WERI-Rb-1 (cell line): ENCODE results near the gene IL36A.

ENCODE experiments used
- DNase-seq: peaks from one replicate; pipeline ENCODE4 v3.0.0-alpha.2; 2020
- H3K27ac ChIP-seq: fragments of 250-450 bp; sonication (Bioruptor Pico); 2 replicates; pipeline ENCODE4 v1.5.1; 2020; ENCODE audit warnings: mild to moderate bottlenecking, moderate library complexity
- H3K27me3 ChIP-seq: fragments of 250-450 bp; sonication (Bioruptor Pico); 2 replicates; pipeline ENCODE4 v1.5.1; 2021; ENCODE audit warnings: mild to moderate bottlenecking, low read depth, moderate library complexity; ENCODE audit not compliant: insufficient read depth, severe bottlenecking
- H3K36me3 ChIP-seq: fragments of 250-450 bp; sonication (Bioruptor Pico); 2 replicates; pipeline ENCODE4 v1.5.1; 2020; ENCODE audit warnings: mild to moderate bottlenecking, moderate library complexity
- H3K4me3 ChIP-seq: 2 replicates; pipeline ENCODE4 v1.5.1; 2011; ENCODE audit warnings: low read depth, mild to moderate bottlenecking, control low read depth, low read length
- H3K9me3 ChIP-seq: fragments of 250-450 bp; sonication (Bioruptor Pico); 2 replicates; pipeline ENCODE4 v1.5.1; 2021; ENCODE audit warnings: mild to moderate bottlenecking, moderate library complexity; ENCODE audit not compliant: severe bottlenecking
- CTCF ChIP-seq: IDR thresholded peaks from 2 replicates; pipeline ENCODE4 v1.5.1; 2011; ENCODE audit warnings: low read depth, mild to moderate bottlenecking, control low read depth, inconsistent platforms, low read length

The IL36A gene

GRCh38 chr2:113039158-113039557 is 33.9 kb downstream of the IL36A start:
- Histone ChIP-seq H3K4me3 (no peak overlapping the region), H3K27me3 (no peaks in the 10 kb centered on the region), H3K27ac (no peak overlapping the region), H3K36me3 (no peaks in the 10 kb centered on the region), H3K9me3 (no peaks in the 10 kb centered on the region)
- DNase-seq = no peak
- no peak for TF ChIP-seq CTCF

GRCh38 chr2:113039719-113040118 is 34.5 kb downstream of the IL36A start:
- TF ChIP-seq CTCF = no peak

GRCh38 chr2:113041871-113042270 is 36.6 kb downstream of the IL36A start:
- Histone ChIP-seq H3K9me3 (no peaks in the 10 kb centered on the region), H3K4me3 (no peak overlapping the region), H3K27me3 (no peaks in the 10 kb centered on the region), H3K27ac (no peak overlapping the region), H3K36me3 (no peaks in the 10 kb centered on the region)
- peak; percentile 68 for TF ChIP-seq CTCF
- no peak for DNase-seq

More at GRCh38 chr2:113039719-113040118, 34.5 kb downstream of the IL36A start:
- H3K36me3 ChIP-seq = no peaks in the 10 kb centered on the region
- H3K9me3 ChIP-seq = no peaks in the 10 kb centered on the region
- no peak overlapping the region for H3K4me3 ChIP-seq
- DNase-seq = no peak
- H3K27ac ChIP-seq = no peak overlapping the region
- H3K27me3 ChIP-seq = no peaks in the 10 kb centered on the region

- no peak for TF ChIP-seq CTCF
- H3K4me3 ChIP-seq = no peak overlapping the region
- no peaks in the 10 kb centered on the region for H3K9me3 ChIP-seq
- no peak overlapping the region for H3K27ac ChIP-seq
- no peak for DNase-seq
- no peaks in the 10 kb centered on the region for H3K36me3 ChIP-seq
- H3K27me3 ChIP-seq = no peaks in the 10 kb centered on the region
Measured at GRCh38 chr2:113046465-113046864, 41.2 kb downstream of the IL36A start.

- TF ChIP-seq CTCF = no peak
- DNase-seq = no peak
- H3K36me3 ChIP-seq = no peaks in the 10 kb centered on the region
Measured at GRCh38 chr2:113050921-113051895, 45.9 kb downstream of the IL36A start.

More at GRCh38 chr2:113050921-113051895, 45.9 kb downstream of the IL36A start:
- no peak overlapping the region for H3K27ac ChIP-seq
- H3K27me3 ChIP-seq = no peaks in the 10 kb centered on the region
- H3K9me3 ChIP-seq = peaks cover 10% of the 10 kb centered on the region
- H3K4me3 ChIP-seq = no peak overlapping the region
